Measurements from ENCODE around the gene GRB7. TPM values are rescaled to one million over a fixed set of nuclear protein-coding genes. Genes with fewer than 3 reads are reported as not detected.

GRB7 gene
- total and polyA plus RNA-seq, 12 donors = 0.06 to 1.2 (median 0.25) TPM; not detected in 5

DNA sequence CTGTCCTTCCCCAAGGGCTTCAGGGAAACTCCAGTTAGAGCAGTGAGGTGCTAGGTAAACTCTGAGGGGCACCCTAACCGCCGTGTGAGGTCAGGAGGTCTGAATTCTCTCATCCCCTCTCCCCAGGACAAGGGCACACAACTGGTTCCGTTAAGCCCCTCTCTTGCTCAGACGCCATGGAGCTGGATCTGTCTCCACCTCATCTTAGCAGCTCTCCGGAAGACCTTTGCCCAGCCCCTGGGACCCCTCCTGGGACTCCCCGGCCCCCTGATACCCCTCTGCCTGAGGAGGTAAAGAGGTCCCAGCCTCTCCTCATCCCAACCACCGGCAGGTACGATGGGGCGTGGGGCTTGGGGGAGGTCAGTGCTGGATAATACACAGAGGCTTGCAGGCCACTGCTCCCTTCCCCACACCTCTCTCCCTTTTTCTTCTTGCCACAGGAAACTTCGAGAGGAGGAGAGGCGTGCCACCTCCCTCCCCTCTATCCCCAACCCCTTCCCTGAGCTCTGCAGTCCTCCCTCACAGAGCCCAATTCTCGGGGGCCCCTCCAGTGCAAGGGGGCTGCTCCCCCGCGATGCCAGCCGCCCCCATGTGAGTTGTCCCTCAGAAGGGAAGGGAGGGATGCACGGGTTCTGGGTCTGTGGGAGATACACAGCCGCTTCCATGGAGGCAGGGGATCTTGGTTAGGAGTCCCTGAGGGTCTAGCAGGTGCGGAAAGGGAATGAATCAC is 4.6 kb downstream of the GRB7 start:
- Histone ChIP-seq H3K4me3 (no peak overlapping the region), H3K9me3 (replicated peaks in 1 of 3) (no peaks in the 10 kb centered on the region), H3K4me1 (replicated peaks in 1 of 2) (peaks cover 7 to 20% of the 10 kb centered on the region in 2 donors), H3K36me3 (replicated peaks in 1 of 2) (no peaks in the 10 kb centered on the region), H3K27ac (no peak overlapping the region), H3K27me3 (peaks cover 32% of the 10 kb centered on the region)
- no peak for DNase-seq
- intact Hi-C loops (cut with DNase I) = no loop called here
- WGBS, 4 donors = 64 to 78% (median 73%) methylated on average over 7 to 18 of the region's 18 CpGs
- TF ChIP-seq POLR2A (IDR thresholded peaks at IDR 0.05) = no peak

DNA sequence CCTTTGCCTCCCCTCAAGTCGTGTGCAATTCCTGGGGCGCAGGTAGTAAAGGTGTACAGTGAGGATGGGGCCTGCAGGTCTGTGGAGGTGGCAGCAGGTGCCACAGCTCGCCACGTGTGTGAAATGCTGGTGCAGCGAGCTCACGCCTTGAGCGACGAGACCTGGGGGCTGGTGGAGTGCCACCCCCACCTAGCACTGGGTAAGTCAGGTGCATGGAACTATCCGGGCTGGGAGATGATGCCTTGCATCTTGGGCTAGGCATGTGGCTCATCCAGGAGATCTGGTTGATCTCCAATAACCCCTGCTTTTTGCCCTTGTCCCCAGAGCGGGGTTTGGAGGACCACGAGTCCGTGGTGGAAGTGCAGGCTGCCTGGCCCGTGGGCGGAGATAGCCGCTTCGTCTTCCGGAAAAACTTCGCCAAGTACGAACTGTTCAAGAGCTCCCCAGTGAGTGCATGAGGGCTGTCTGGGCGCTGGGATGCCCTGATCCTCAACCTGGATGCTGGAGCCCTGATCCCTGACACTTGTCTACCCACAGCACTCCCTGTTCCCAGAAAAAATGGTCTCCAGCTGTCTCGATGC is 5.2 kb downstream of the GRB7 start:
- H3K36me3 ChIP-seq (replicated peaks in 1 of 2) = no peaks in the 10 kb centered on the region
- H3K27ac ChIP-seq = no peak overlapping the region
- no peak overlapping the region for H3K4me3 ChIP-seq
- no peaks in the 10 kb centered on the region for H3K9me3 ChIP-seq (replicated peaks in 1 of 3)
- no peak for DNase-seq
- TF ChIP-seq POLR2A (IDR thresholded peaks at IDR 0.05) = no peak
- TF ChIP-seq, protein P1, sequence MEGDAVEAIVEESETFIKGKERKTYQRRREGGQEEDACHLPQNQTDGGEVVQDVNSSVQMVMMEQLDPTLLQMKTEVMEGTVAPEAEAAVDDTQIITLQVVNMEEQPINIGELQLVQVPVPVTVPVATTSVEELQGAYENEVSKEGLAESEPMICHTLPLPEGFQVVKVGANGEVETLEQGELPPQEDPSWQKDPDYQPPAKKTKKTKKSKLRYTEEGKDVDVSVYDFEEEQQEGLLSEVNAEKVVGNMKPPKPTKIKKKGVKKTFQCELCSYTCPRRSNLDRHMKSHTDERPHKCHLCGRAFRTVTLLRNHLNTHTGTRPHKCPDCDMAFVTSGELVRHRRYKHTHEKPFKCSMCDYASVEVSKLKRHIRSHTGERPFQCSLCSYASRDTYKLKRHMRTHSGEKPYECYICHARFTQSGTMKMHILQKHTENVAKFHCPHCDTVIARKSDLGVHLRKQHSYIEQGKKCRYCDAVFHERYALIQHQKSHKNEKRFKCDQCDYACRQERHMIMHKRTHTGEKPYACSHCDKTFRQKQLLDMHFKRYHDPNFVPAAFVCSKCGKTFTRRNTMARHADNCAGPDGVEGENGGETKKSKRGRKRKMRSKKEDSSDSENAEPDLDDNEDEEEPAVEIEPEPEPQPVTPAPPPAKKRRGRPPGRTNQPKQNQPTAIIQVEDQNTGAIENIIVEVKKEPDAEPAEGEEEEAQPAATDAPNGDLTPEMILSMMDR (IDR thresholded peaks at IDR 0.05) = no peak
- peaks cover 4 to 14% of the 10 kb centered on the region in 2 donors for H3K4me1 ChIP-seq (replicated peaks in 1 of 2)
- peaks cover 26% of the 10 kb centered on the region for H3K27me3 ChIP-seq
- WGBS, 4 donors = 74 to 79% (median 76%) methylated on average over 18 to 21 of the region's 21 CpGs
- intact Hi-C loops (cut with DNase I) = no loop called here

DNA sequence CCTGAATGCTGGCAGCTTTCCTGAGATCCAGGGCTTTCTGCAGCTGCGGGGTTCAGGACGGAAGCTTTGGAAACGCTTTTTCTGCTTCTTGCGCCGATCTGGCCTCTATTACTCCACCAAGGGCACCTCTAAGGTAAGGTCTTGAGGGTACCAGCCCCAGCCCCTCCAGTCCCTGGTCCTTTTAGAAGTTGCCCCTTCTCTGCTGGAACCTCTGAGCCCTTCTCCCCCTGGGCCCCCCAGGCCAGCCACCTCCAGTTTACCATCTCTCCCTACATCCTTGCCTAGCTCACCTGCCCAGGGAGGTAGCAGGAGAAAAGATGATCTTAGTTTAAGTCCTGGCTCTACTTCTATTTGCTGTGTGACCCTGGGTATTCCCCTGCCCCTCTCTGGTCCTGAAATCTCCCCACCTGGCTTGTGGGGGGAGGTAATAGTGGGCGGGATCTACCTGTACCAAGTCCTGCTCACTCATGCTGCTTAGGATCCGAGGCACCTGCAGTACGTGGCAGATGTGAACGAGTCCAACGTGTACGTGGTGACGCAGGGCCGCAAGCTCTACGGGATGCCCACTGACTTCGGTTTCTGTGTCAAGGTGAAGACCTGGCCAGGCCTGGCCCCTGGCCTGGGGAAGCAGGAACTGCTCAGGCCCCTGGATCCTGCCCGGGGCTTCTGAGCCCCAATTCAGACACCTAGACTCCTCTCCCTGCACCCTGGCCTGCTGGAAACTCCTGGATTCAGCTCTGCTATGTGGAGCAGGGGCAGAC is 6.5 kb downstream of the GRB7 start:
- intact Hi-C loops (cut with DNase I) = no loop called here
- no peak for TF ChIP-seq POLR2A (IDR thresholded peaks at IDR 0.05)
- TF ChIP-seq, protein P1 (IDR thresholded peaks at IDR 0.05) = no peak
- Histone ChIP-seq H3K36me3 (replicated peaks in 1 of 2) (no peaks in the 10 kb centered on the region), H3K27ac (no peak overlapping the region), H3K27me3 (peaks cover 20% of the 10 kb centered on the region), H3K9me3 (replicated peaks in 1 of 3) (no peaks in the 10 kb centered on the region), H3K4me1 (replicated peaks in 1 of 2) (peaks cover 0 to 4% of the 10 kb centered on the region in 2 donors), H3K4me3 (no peak overlapping the region)
- 76 to 83% (median 80%) methylated on average over 5 to 16 of the region's 16 CpGs for WGBS, 4 donors
- DNase-seq = peak in 1 of 7 donors; percentile 4

DNA sequence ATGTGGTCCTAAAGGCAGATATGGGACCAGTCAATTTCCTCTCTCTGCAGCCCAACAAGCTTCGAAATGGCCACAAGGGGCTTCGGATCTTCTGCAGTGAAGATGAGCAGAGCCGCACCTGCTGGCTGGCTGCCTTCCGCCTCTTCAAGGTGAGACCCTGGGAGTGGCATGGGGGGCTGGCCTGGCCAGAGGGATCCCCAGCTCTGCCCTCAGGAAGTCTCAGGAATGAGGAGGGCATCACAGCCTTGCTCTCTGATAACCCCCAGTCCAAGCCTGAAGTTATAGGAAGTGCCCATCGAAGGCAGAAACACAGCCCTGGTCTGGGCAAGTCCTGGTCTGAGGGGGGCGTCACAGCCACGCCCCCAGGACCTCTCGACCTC is 7.1 kb downstream of the GRB7 start:
- TF ChIP-seq, protein P1 (IDR thresholded peaks at IDR 0.05) = no peak
- TF ChIP-seq POLR2A (IDR thresholded peaks at IDR 0.05) = no peak
- WGBS, 4 donors = 41 to 89% (median 69%) methylated on average over 4 to 8 of the region's 8 CpGs
- Histone ChIP-seq H3K4me3 (no peak overlapping the region), H3K27ac (no peak overlapping the region), H3K4me1 (replicated peaks in 1 of 2) (no peaks in the 10 kb centered on the region), H3K9me3 (replicated peaks in 1 of 3) (no peaks in the 10 kb centered on the region), H3K27me3 (peaks cover 17% of the 10 kb centered on the region), H3K36me3 (replicated peaks in 1 of 2) (no peaks in the 10 kb centered on the region)
- DNase-seq = peak in 1 of 7 donors; percentile 3
- intact Hi-C loops (cut with DNase I) = no loop called here
